CD14-positive monocyte (primary cell): ENCODE data around the gene THRA. TPM values are rescaled to one million over a fixed set of nuclear protein-coding genes. Genes with fewer than 3 reads are reported as not detected.

Experiments used
- DNase-seq, 3 donors: peaks; one replicate each; pipeline ENCODE4 v3.0.0-alpha.2; 2011 to 2022
- H2AFZ ChIP-seq: 2 replicates; pipeline ENCODE4 v1.6.0; 2012; ENCODE audit warnings: mild to moderate bottlenecking, low read depth, low read length, inconsistent platforms; ENCODE audit not compliant: insufficient read depth, poor library complexity, severe bottlenecking
- H3K27ac ChIP-seq, 2 donors: 1 replicate in 1 of 2; 2 replicates in 1 of 2; pipeline ENCODE4 v1.5.1; 2012 to 2013; ENCODE audit warnings: low read length in 2 of 2, control low read depth in 1 of 2, inconsistent platforms in 1 of 2, low read depth in 1 of 2, mild to moderate bottlenecking in 1 of 2
- H3K27me3 ChIP-seq, 2 donors: one replicate each; pipeline versions ENCODE4 v1.6.0 to v1.6.1; 2011 to 2013; ENCODE audit warnings: low read length in 2 of 2; ENCODE audit not compliant: control insufficient read depth in 2 of 2, insufficient read depth in 2 of 2
- H3K36me3 ChIP-seq, 2 donors: replicated peaks in 1 of 2; 1 replicate in 1 of 2; 2 replicates in 1 of 2; pipeline versions ENCODE4 v1.5.1 to v1.6.1; 2012 to 2013; ENCODE audit warnings: low read length in 2 of 2, control low read depth in 1 of 2, inconsistent platforms in 1 of 2, mild to moderate bottlenecking in 1 of 2; ENCODE audit not compliant: insufficient read depth in 2 of 2, control insufficient read depth in 1 of 2
- H3K4me1 ChIP-seq, 2 donors: 1 replicate in 1 of 2; 2 replicates in 1 of 2; pipeline versions ENCODE4 v1.5.1 to v1.6.1; 2012 to 2013; ENCODE audit warnings: low read length in 2 of 2, control low read depth in 1 of 2, inconsistent platforms in 1 of 2, mild to moderate bottlenecking in 1 of 2, moderate library complexity in 1 of 2; ENCODE audit not compliant: insufficient read depth in 2 of 2, control insufficient read depth in 1 of 2
- H3K4me2 ChIP-seq: replicated peaks from 2 replicates; pipeline ENCODE3; 2012; ENCODE audit warnings: low read length, moderate library complexity, mild to moderate bottlenecking; ENCODE audit not compliant: poor library complexity, severe bottlenecking; ENCODE audit errors: extremely low read depth
- H3K4me3 ChIP-seq, 3 experiments: fragments of 200-600 bp in 1 of 3; sonication (generic) in 1 of 3; replicated peaks in 1 of 3; 1 replicate in 2 of 3; 2 replicates in 1 of 3; pipeline ENCODE4 v1.5.1; 2011 to 2013; ENCODE audit warnings: low read length in 3 of 3, mild to moderate bottlenecking in 3 of 3, control low read depth in 2 of 3, low read depth in 2 of 3, inconsistent platforms in 1 of 3, moderate library complexity in 1 of 3
- H3K79me2 ChIP-seq: 2 replicates; pipeline ENCODE4 v1.6.0; 2012; ENCODE audit warnings: mild to moderate bottlenecking, control low read depth, inconsistent platforms, low read length, moderate library complexity; ENCODE audit not compliant: insufficient read depth
- H3K9ac ChIP-seq: 2 replicates; pipeline ENCODE4 v1.6.0; 2017; ENCODE audit warnings: low read length, mild to moderate bottlenecking; ENCODE audit not compliant: insufficient read depth, poor library complexity, severe bottlenecking
- H3K9me3 ChIP-seq, 2 donors: replicated peaks in 1 of 2; 1 replicate in 1 of 2; 2 replicates in 1 of 2; pipeline versions ENCODE4 v1.5.1 to v1.6.1; 2012 to 2013; ENCODE audit warnings: low read length in 2 of 2, control low read depth in 1 of 2; ENCODE audit not compliant: control insufficient read depth in 1 of 2, insufficient read depth in 1 of 2
- H4K20me1 ChIP-seq: 2 replicates; pipeline ENCODE4 v1.6.0; 2012; ENCODE audit warnings: mild to moderate bottlenecking, low read length, control low read depth, moderate library complexity; ENCODE audit not compliant: insufficient read depth
- H3K27ac Mint-ChIP-seq, 7 donors: one replicate each; pipeline ENCODE4 v1.8.0; 2020; ENCODE audit warnings: mild to moderate bottlenecking in 7 of 7, mixed read lengths in 7 of 7, moderate library complexity in 6 of 7, inconsistent platforms in 2 of 7
- H3K27me3 Mint-ChIP-seq, 3 donors: one replicate each; pipeline ENCODE4 v1.8.0; 2021 to 2022; ENCODE audit warnings: low read depth in 3 of 3, mild to moderate bottlenecking in 3 of 3, mixed read lengths in 3 of 3, moderate library complexity in 3 of 3, inconsistent platforms in 1 of 3
- H3K36me3 Mint-ChIP-seq, 2 donors: one replicate each; pipeline ENCODE4 v1.8.0; 2020; ENCODE audit warnings: mixed read lengths in 2 of 2, inconsistent platforms in 1 of 2, mild to moderate bottlenecking in 1 of 2
- H3K4me1 Mint-ChIP-seq: one replicate; pipeline ENCODE4 v1.8.0; 2020; ENCODE audit warnings: mild to moderate bottlenecking, mixed read lengths
- H3K4me3 Mint-ChIP-seq, 2 donors: one replicate each; pipeline ENCODE4 v1.8.0; 2020; ENCODE audit warnings: mild to moderate bottlenecking in 2 of 2, mixed read lengths in 2 of 2, moderate library complexity in 1 of 2
- H3K9me3 Mint-ChIP-seq, 7 donors: one replicate each; pipeline ENCODE4 v1.8.0; 2020 to 2022; ENCODE audit warnings: mixed read lengths in 7 of 7, mild to moderate bottlenecking in 6 of 7, moderate library complexity in 6 of 7, inconsistent platforms in 2 of 7
- whole genome bisulfite sequencing: methylation state at CpG from one replicate; pipeline ENCODE4 v1.1.5; 2013; ENCODE audit warnings: missing lambda C conversion rate; ENCODE audit not compliant: insufficient coverage; 5-methylcytosine and 5-hydroxymethylcytosine counted together
- intact Hi-C, 2 donors: fragments of 100-400 bp; cut with micrococcal nuclease; formaldehyde crosslinking; loops; one replicate each; pipeline versions ENCODE4 v1.15.0 to v1.15.1; 2023
- polyA plus RNA-seq, 3 donors: library from polyadenylated mRNA; depleted of rRNA in 1 of 3; unstranded in 2 of 3; stranded (reverse) in 1 of 3; fragments of 300-500 nt in 2 of 3; fragments of >200 nt in 1 of 3; fragmentation: Illumina TruSeq in 2 of 3; gene quantifications; 1 replicate in 2 of 3; 2 replicates in 1 of 3; pipeline ENCODE4 v1.2.3, GENCODE V29; 2012 to 2021
- TF ChIP-seq, protein P1 (sequence below): fragments of 200-600 bp; IDR thresholded peaks from one replicate; pipeline ENCODE4 v1.8.0; 2022; ENCODE audit warnings: antibody characterized with exemption, mild to moderate bottlenecking

Gene THRA
- polyA plus RNA-seq, 3 donors, result 2.5 to 7.5 (median 3.8) TPM

DNA sequence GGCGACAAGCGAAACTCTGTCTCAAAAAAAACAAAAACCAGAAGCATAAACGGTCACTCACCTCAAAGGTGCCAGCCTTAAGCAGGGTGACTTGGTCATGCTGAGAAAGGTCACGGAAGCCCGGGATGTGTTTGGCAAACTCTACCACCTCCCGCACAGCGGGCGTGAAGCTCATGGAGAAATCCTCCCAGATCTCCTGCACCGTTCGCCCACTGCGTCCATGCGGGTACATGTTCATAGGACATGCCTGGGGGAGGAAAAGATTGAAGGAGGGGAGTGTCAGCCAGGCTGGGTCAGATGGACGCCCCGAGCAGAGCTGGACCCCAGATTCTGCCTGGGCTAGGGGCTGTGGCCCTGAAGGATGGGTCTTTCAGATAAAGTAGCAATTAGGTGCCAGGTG, 32.1 kb downstream of the THRA start:
- Histone ChIP-seq H3K4me2 (no peak overlapping the region), H4K20me1 (peaks cover 6% of the 10 kb centered on the region), H3K27me3 (no peaks in the 10 kb centered on the region), H3K9me3 (no peaks in the 10 kb centered on the region), H3K27ac (no peak overlapping the region), H3K36me3 (peaks cover 27 to 29% of the 10 kb centered on the region in 2 donors), H2AFZ (no peak overlapping the region), H3K79me2 (no peaks in the 10 kb centered on the region), H3K9ac (no peak overlapping the region), H3K4me3 (no peak overlapping the region), H3K4me1 (peaks cover 47 to 48% of the 10 kb centered on the region in 2 donors)
- H3K27ac Mint-ChIP-seq, result peak overlapping the region in 6 of 7 donors; percentile 87 to 99 (median 98)
- H3K27me3 Mint-ChIP-seq, result peaks cover 0 to 2% (median 0%) of the 10 kb centered on the region in 3 donors
- WGBS, result 92% methylated on average over 8 of the region's 14 CpGs
- intact Hi-C loops, result loop anchor here (5.0 kb wide), 2 partner anchors 33 to 227 kb away; partner anchors contain the start of gene THRA (in 2 of the 2)
- TF ChIP-seq, protein P1, sequence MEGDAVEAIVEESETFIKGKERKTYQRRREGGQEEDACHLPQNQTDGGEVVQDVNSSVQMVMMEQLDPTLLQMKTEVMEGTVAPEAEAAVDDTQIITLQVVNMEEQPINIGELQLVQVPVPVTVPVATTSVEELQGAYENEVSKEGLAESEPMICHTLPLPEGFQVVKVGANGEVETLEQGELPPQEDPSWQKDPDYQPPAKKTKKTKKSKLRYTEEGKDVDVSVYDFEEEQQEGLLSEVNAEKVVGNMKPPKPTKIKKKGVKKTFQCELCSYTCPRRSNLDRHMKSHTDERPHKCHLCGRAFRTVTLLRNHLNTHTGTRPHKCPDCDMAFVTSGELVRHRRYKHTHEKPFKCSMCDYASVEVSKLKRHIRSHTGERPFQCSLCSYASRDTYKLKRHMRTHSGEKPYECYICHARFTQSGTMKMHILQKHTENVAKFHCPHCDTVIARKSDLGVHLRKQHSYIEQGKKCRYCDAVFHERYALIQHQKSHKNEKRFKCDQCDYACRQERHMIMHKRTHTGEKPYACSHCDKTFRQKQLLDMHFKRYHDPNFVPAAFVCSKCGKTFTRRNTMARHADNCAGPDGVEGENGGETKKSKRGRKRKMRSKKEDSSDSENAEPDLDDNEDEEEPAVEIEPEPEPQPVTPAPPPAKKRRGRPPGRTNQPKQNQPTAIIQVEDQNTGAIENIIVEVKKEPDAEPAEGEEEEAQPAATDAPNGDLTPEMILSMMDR, result no peak
- H3K4me1 Mint-ChIP-seq, result peaks cover 57% of the 10 kb centered on the region
- H3K36me3 Mint-ChIP-seq, result peaks cover 37 to 50% of the 10 kb centered on the region in 2 donors
- H3K9me3 Mint-ChIP-seq, result peaks cover 0 to 2% (median 0%) of the 10 kb centered on the region in 7 donors
- DNase-seq, result no peak
- H3K4me3 Mint-ChIP-seq, result no peak overlapping the region

DNA sequence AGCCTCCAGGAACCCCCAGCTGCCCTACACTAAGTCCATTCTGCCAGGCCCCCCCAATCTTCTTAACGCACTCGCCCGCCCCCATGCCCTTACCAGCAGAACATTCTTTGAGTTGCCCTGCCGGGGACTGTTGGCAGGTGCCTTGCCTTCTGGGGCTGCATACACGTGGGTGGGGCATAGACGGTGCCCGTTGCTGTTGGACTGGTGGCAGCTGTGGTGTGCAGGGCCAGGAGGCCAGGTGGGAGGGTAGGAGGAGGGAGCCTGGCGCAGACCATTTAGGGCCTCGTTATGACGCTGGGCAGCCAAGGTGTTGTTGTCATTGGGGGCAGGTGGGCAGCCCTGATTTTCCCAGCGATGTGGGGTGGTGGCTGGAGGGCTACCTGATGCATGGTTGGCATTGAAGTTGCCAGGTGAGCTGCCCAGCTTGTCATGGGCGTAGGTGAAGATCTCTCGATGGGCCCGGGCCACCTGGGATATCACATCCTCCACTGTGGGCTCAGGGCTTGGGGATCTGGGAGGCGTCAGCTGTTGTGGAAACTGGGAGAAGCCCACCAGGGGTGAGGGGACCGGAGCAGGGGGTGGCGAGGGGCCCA, 32.7 kb downstream of the THRA start:
- no peaks in the 10 kb centered on the region for H3K79me2 ChIP-seq
- Mint-ChIP-seq H3K27me3 (peaks cover 0 to 2% (median 0%) of the 10 kb centered on the region in 3 donors), H3K4me3 (peak overlapping the region in 1 of 2 donors; percentile 48), H3K9me3 (peaks cover 0 to 5% (median 0%) of the 10 kb centered on the region in 7 donors), H3K27ac (peak overlapping the region; percentile 87 to 99 (median 98)), H3K4me1 (peaks cover 63% of the 10 kb centered on the region), H3K36me3 (peaks cover 32 to 44% of the 10 kb centered on the region in 2 donors)
- 85% methylated on average over 12 of the region's 17 CpGs for WGBS
- H2AFZ ChIP-seq, result no peak overlapping the region
- H3K27ac ChIP-seq, result peak overlapping the region; percentile 67 to 95
- no peaks in the 10 kb centered on the region for H3K27me3 ChIP-seq
- peaks cover 23% of the 10 kb centered on the region in 2 donors for H3K36me3 ChIP-seq
- no peaks in the 10 kb centered on the region for H3K9me3 ChIP-seq
- intact Hi-C loops, result loop anchor here (5.0 kb wide), 2 partner anchors 33 to 227 kb away; partner anchors contain the start of gene THRA (in 2 of the 2)
- H3K9ac ChIP-seq, result peak overlapping the region; percentile 39
- peaks cover 8% of the 10 kb centered on the region for H4K20me1 ChIP-seq
- TF ChIP-seq, protein P1, result no peak
- peak overlapping the region; percentile 37 for H3K4me2 ChIP-seq
- H3K4me1 ChIP-seq, result peaks cover 53 to 54% of the 10 kb centered on the region in 2 donors
- H3K4me3 ChIP-seq, result peak overlapping the region in 1 of 3 experiments; percentile 42
- DNase-seq, result no peak
